Panc1 (cell line): ENCODE data around the gene OTUD1. TPM values are rescaled to one million over a fixed set of nuclear protein-coding genes. Genes with fewer than 3 reads are reported as not detected.

Experiments
- ATAC-seq: fragments of 200-7000 bp; cut with Tn5 transposase; 2 replicates; pipeline ENCODE4 v1.9.1; 2020; ENCODE audit warnings: mild to moderate bottlenecking, moderate library complexity
- BruUV-seq: library from RNA; stranded (reverse); fragments of 400-500 nt; replicated peaks from 2 replicates; lab custom pipeline; 2021; lab: Mats Ljungman, UMichigan
- CTCF ChIA-PET: fragments of 300-600 bp; sonication (Branson Sonifier 250); formaldehyde crosslinking; loops from one replicate; lab custom pipeline; 2022; ENCODE audit warnings: antibody characterized with exemption; lab: Charles Lee
- POLR2A ChIA-PET: fragments of 300-600 bp; sonication (Branson Sonifier 250); formaldehyde crosslinking; loops from one replicate; lab custom pipeline; 2022; ENCODE audit warnings: antibody characterized with exemption; lab: Charles Lee
- DNase-seq: peaks from one replicate; pipeline ENCODE4 v3.0.0-alpha.2; 2010; ENCODE audit warnings: low read depth, low spot score
- H3K27ac ChIP-seq: 2 replicates; pipeline ENCODE4 v1.5.1; 2011; ENCODE audit warnings: mild to moderate bottlenecking, low read length, inconsistent platforms
- H3K27me3 ChIP-seq: fragments of 200-500 bp; sonication (Bioruptor generic); 2 replicates; pipeline ENCODE4 v1.6.0; 2014; ENCODE audit warnings: low read length, inconsistent platforms; ENCODE audit not compliant: control insufficient read depth, insufficient read depth
- H3K36me3 ChIP-seq: fragments of 200-500 bp; sonication (Bioruptor generic); 2 replicates; pipeline ENCODE4 v1.5.1; 2014; ENCODE audit warnings: inconsistent platforms, mild to moderate bottlenecking, low read length, moderate library complexity; ENCODE audit not compliant: control insufficient read depth, insufficient read depth
- H3K4me1 ChIP-seq: 2 replicates; pipeline ENCODE4 v1.5.1; 2011; ENCODE audit warnings: inconsistent platforms, mild to moderate bottlenecking, low read length, moderate library complexity; ENCODE audit not compliant: control insufficient read depth, insufficient read depth
- H3K4me3 ChIP-seq, 2 experiments: 2 replicates each; pipeline ENCODE4 v1.5.1; 2011 to 2012; ENCODE audit warnings: low read depth in 2 of 2, low read length in 2 of 2, mild to moderate bottlenecking in 2 of 2, inconsistent platforms in 1 of 2, moderate library complexity in 1 of 2
- H3K9me3 ChIP-seq: fragments of 200-500 bp; sonication (Bioruptor generic); 2 replicates; pipeline ENCODE4 v1.5.1; 2014; ENCODE audit warnings: low read depth, mild to moderate bottlenecking, inconsistent platforms, low read length, moderate library complexity; ENCODE audit not compliant: control insufficient read depth, insufficient read depth
- CTCF ChIP-seq: fragments of 450-650 bp; IDR thresholded peaks from 2 replicates; pipeline ENCODE4 v1.5.1; 2017; ENCODE audit warnings: mild to moderate bottlenecking
- POLR2AphosphoS5 ChIP-seq: IDR thresholded peaks from 2 replicates; pipeline ENCODE4 v1.6.1; 2012; ENCODE audit warnings: mild to moderate bottlenecking, low read depth, low read length, moderate library complexity
- REST ChIP-seq, 2 experiments: IDR thresholded peaks; 2 replicates each; pipeline ENCODE4 v1.6.1; 2011 to 2012; ENCODE audit warnings: low read depth in 2 of 2, control low read depth in 1 of 2, low read length in 1 of 2, mild to moderate bottlenecking in 1 of 2, moderate library complexity in 1 of 2; ENCODE audit not compliant: insufficient read depth in 1 of 2
- SIN3A ChIP-seq: IDR thresholded peaks from 2 replicates; pipeline ENCODE4 v1.6.1; 2012; ENCODE audit warnings: low read depth, mild to moderate bottlenecking, low read length, moderate library complexity, borderline replicate concordance; ENCODE audit not compliant: insufficient read depth
- TCF7L2 ChIP-seq: IDR thresholded peaks from 2 replicates; pipeline ENCODE4 v1.6.1; 2011; ENCODE audit warnings: mild to moderate bottlenecking, low read depth, low read length, inconsistent platforms
- in situ Hi-C: cut with HindIII; loops from 2 replicates; pipeline ENCODE4 v1.10.0; 2016; ENCODE audit warnings: low sequenced_read_pairs, low pct_unique_long_range_greater_than_20kb
- intact Hi-C: fragments of 100-400 bp; cut with micrococcal nuclease; formaldehyde crosslinking; loops from one replicate; pipeline ENCODE4 v1.10.0; 2022; ENCODE audit not compliant: unreplicated experiment
- total RNA-seq: library from RNA; stranded (reverse); gene quantifications from one replicate; pipeline ENCODE4 v1.2.1, GENCODE V29; 2021; ENCODE audit not compliant: unreplicated experiment

The OTUD1 gene
- total RNA-seq, 1 experiment from 2014 or later: 2.8 TPM

GRCh38 chr10:23399701-23400144, 39.2 kb upstream of the OTUD1 start:
- Histone ChIP-seq H3K4me3 (no peak overlapping the region), H3K4me1 (no peaks in the 10 kb centered on the region), H3K27ac (no peak overlapping the region), H3K9me3 (no peaks in the 10 kb centered on the region), H3K27me3 (no peaks in the 10 kb centered on the region), H3K36me3 (no peaks in the 10 kb centered on the region)
- in situ Hi-C loops (no loop called here), intact Hi-C loops (no loop called here)
- ATAC-seq: no peak
- POLR2A ChIA-PET: no interaction called here
- TF ChIP-seq POLR2AphosphoS5: no peak
- TF ChIP-seq CTCF: no peak
- peak; percentile 27 for DNase-seq
- BruUV-seq: no TSS peak
- CTCF ChIA-PET: no interaction called here

GRCh38 chr10:23402856-23403255, 36.0 kb upstream of the OTUD1 start:
- in situ Hi-C loops: no loop called here

More at GRCh38 chr10:23402856-23403255, 36.0 kb upstream of the OTUD1 start:
- no peaks in the 10 kb centered on the region for H3K27me3 ChIP-seq
- no peaks in the 10 kb centered on the region for H3K4me1 ChIP-seq
- no peak overlapping the region for H3K27ac ChIP-seq
- POLR2A ChIA-PET: no interaction called here
- no TSS peak for BruUV-seq
- TF ChIP-seq CTCF: no peak
- TF ChIP-seq SIN3A: no peak
- TF ChIP-seq REST (IDR thresholded peaks at IDR 0.05; ENCODE audit: insufficient read depth in 1 of 2, low read depth in 2 of 2, low read length in 1 of 2): no peak
- no peak for TF ChIP-seq TCF7L2
- no peak for TF ChIP-seq POLR2AphosphoS5
- ATAC-seq (no peak), DNase-seq (no peak)
- intact Hi-C loops: no loop called here
- H3K36me3 ChIP-seq: no peaks in the 10 kb centered on the region
- H3K9me3 ChIP-seq: no peaks in the 10 kb centered on the region
- H3K4me3 ChIP-seq: no peak overlapping the region
- CTCF ChIA-PET: no interaction called here
